HEK293 (cell line): ENCODE measurements around the gene ANAPC16.

Experiments used
- CTCF ChIA-PET: fragments of 350-600 bp; formaldehyde crosslinking; extraction: SDS; loops from one replicate; lab custom pipeline; 2021; ENCODE audit warnings: antibody characterized with exemption; lab: Yijun Ruan, JAX
- POLR2A ChIA-PET: fragments of 300-600 bp; formaldehyde crosslinking; extraction: SDS; loops from one replicate; lab custom pipeline; 2020; ENCODE audit warnings: antibody characterized with exemption, inconsistent platforms; lab: Yijun Ruan, JAX
- H3K27ac ChIP-seq: fragments of 200-500 bp; sonication (Bioruptor generic); 2 replicates; pipeline ENCODE4 v1.5.1; 2014; ENCODE audit warnings: low read depth, low read length, control low read depth, inconsistent platforms; ENCODE audit errors: extremely low read depth
- H3K36me3 ChIP-seq, 2 experiments: fragments of 200-500 bp in 1 of 2; sonication (Bioruptor generic) in 1 of 2; 1 replicate in 1 of 2; 2 replicates in 1 of 2; pipeline ENCODE4 v1.5.1; 2014 to 2017; ENCODE audit warnings: inconsistent platforms in 2 of 2, low read length in 2 of 2; ENCODE audit not compliant: control insufficient read depth in 2 of 2, insufficient read depth in 1 of 2
- H3K4me1 ChIP-seq: fragments of 200-500 bp; sonication (Bioruptor generic); 2 replicates; pipeline ENCODE4 v1.5.1; 2014; ENCODE audit warnings: mild to moderate bottlenecking, low read length, inconsistent platforms; ENCODE audit not compliant: control insufficient read depth, insufficient read depth
- H3K4me3 ChIP-seq: 2 replicates; pipeline ENCODE4 v1.5.1; 2011; ENCODE audit warnings: low read depth, mild to moderate bottlenecking, control low read depth, low read length, moderate library complexity
- H3K9me3 ChIP-seq: fragments of 200-500 bp; sonication (Bioruptor generic); 2 replicates; pipeline ENCODE4 v1.5.1; 2014; ENCODE audit warnings: low read depth, low read length, inconsistent platforms; ENCODE audit not compliant: control insufficient read depth, insufficient read depth
- BCL11B ChIP-seq: fragments of 450-650 bp; formaldehyde crosslinking; IDR thresholded peaks from 2 replicates; pipeline ENCODE4 v1.5.1; 2016; ENCODE audit warnings: low read depth, missing biosample characterization, missing genetic modification characterization
- EGR2 ChIP-seq: fragments of 450-650 bp; formaldehyde crosslinking; IDR thresholded peaks from 2 replicates; pipeline ENCODE4 v1.5.1; 2016; ENCODE audit warnings: low read depth, missing biosample characterization, missing genetic modification characterization
- IKZF3 ChIP-seq: fragments of 450-650 bp; IDR thresholded peaks from 2 replicates; pipeline ENCODE4 v1.5.0; 2018; ENCODE audit warnings: missing biosample characterization, mild to moderate bottlenecking, missing genetic modification characterization, moderate library complexity
- PRDM1 ChIP-seq: fragments of 450-650 bp; formaldehyde crosslinking; IDR thresholded peaks from 2 replicates; pipeline ENCODE4; 2016; ENCODE audit warnings: missing biosample characterization, missing genetic modification characterization
- SCRT2 ChIP-seq: fragments of 450-650 bp; formaldehyde crosslinking; IDR thresholded peaks from 2 replicates; pipeline ENCODE4 v1.5.1; 2016; ENCODE audit warnings: missing biosample characterization, missing genetic modification characterization
- WT1 ChIP-seq: fragments of 450-650 bp; formaldehyde crosslinking; IDR thresholded peaks from 2 replicates; pipeline ENCODE4 v1.5.1; 2016; ENCODE audit warnings: missing biosample characterization, missing genetic modification characterization
- YY2 ChIP-seq: fragments of 450-650 bp; formaldehyde crosslinking; IDR thresholded peaks from 2 replicates; pipeline ENCODE4 v1.5.1; 2016; ENCODE audit warnings: missing biosample characterization, missing genetic modification characterization
- ZBTB1 ChIP-seq: fragments of 450-650 bp; formaldehyde crosslinking; IDR thresholded peaks from 2 replicates; pipeline ENCODE4 v1.5.1; 2016; ENCODE audit warnings: missing biosample characterization, missing genetic modification characterization
- ZBTB17 ChIP-seq: fragments of 450-650 bp; formaldehyde crosslinking; IDR thresholded peaks from 2 replicates; pipeline ENCODE4 v1.5.1; 2016; ENCODE audit warnings: missing biosample characterization, missing genetic modification characterization
- ZNF112 ChIP-seq: fragments of 450-650 bp; formaldehyde crosslinking; IDR thresholded peaks from 2 replicates; pipeline ENCODE4 v1.5.0; 2017; ENCODE audit warnings: missing biosample characterization, missing genetic modification characterization
- ZNF133 ChIP-seq: fragments of 450-650 bp; formaldehyde crosslinking; IDR thresholded peaks from 2 replicates; pipeline ENCODE4 v1.5.1; 2016; ENCODE audit warnings: missing biosample characterization, missing genetic modification characterization
- ZNF138 ChIP-seq: fragments of 450-650 bp; formaldehyde crosslinking; IDR thresholded peaks from 2 replicates; pipeline ENCODE4 v1.5.1; 2016; ENCODE audit warnings: missing biosample characterization, missing genetic modification characterization, borderline replicate concordance
- ZNF169 ChIP-seq: fragments of 450-650 bp; formaldehyde crosslinking; IDR thresholded peaks from 2 replicates; pipeline ENCODE4 v1.5.1; 2016; ENCODE audit warnings: missing biosample characterization, missing genetic modification characterization
- ZNF184 ChIP-seq: fragments of 450-650 bp; IDR thresholded peaks from 2 replicates; pipeline ENCODE4 v1.5.1; 2018; ENCODE audit warnings: missing biosample characterization, mild to moderate bottlenecking, missing genetic modification characterization
- ZNF202 ChIP-seq: fragments of 450-650 bp; formaldehyde crosslinking; IDR thresholded peaks from 2 replicates; pipeline ENCODE4 v1.5.1; 2016; ENCODE audit warnings: missing biosample characterization, missing genetic modification characterization, borderline replicate concordance
- ZNF223 ChIP-seq: fragments of 450-650 bp; formaldehyde crosslinking; IDR thresholded peaks from 2 replicates; pipeline ENCODE4 v1.5.1; 2016; ENCODE audit warnings: missing biosample characterization, missing genetic modification characterization
- ZNF350 ChIP-seq: fragments of 450-650 bp; formaldehyde crosslinking; IDR thresholded peaks from 2 replicates; pipeline ENCODE4 v1.5.0; 2017; ENCODE audit warnings: missing biosample characterization, mild to moderate bottlenecking, missing genetic modification characterization
- ZNF561 ChIP-seq: fragments of 450-650 bp; IDR thresholded peaks from 2 replicates; pipeline ENCODE4 v1.5.1; 2018; ENCODE audit warnings: missing biosample characterization, missing genetic modification characterization, borderline replicate concordance
- ZNF600 ChIP-seq: fragments of 450-650 bp; formaldehyde crosslinking; IDR thresholded peaks from 2 replicates; pipeline ENCODE4 v1.5.1; 2016; ENCODE audit warnings: missing biosample characterization, missing genetic modification characterization
- ZNF626 ChIP-seq: fragments of 450-650 bp; sonication (Bioruptor Pico); formaldehyde crosslinking; IDR thresholded peaks from 2 replicates; pipeline ENCODE4 v1.5.1; 2018; ENCODE audit warnings: missing biosample characterization, missing genetic modification characterization, inconsistent platforms
- ZNF654 ChIP-seq: fragments of 450-650 bp; formaldehyde crosslinking; IDR thresholded peaks from 2 replicates; pipeline ENCODE4 v1.5.1; 2016; ENCODE audit warnings: low read depth, missing biosample characterization, missing genetic modification characterization
- ZNF677 ChIP-seq: fragments of 450-650 bp; IDR thresholded peaks from 2 replicates; pipeline ENCODE4 v1.5.0; 2018; ENCODE audit warnings: missing biosample characterization, mild to moderate bottlenecking, missing genetic modification characterization, moderate library complexity
- ZNF768 ChIP-seq: fragments of 450-650 bp; formaldehyde crosslinking; IDR thresholded peaks from 2 replicates; pipeline ENCODE4 v1.5.1; 2018; ENCODE audit warnings: missing biosample characterization, mild to moderate bottlenecking, missing genetic modification characterization
- ZNF776 ChIP-seq: fragments of 450-650 bp; formaldehyde crosslinking; IDR thresholded peaks from 2 replicates; pipeline ENCODE4 v1.5.0; 2017; ENCODE audit warnings: missing biosample characterization, missing genetic modification characterization, borderline replicate concordance
- ZSCAN23 ChIP-seq: fragments of 450-650 bp; formaldehyde crosslinking; IDR thresholded peaks from 2 replicates; pipeline ENCODE4 v1.5.1; 2016; ENCODE audit warnings: missing biosample characterization, missing genetic modification characterization
- TF ChIP-seq, protein P1 (sequence below): fragments of 450-650 bp; formaldehyde crosslinking; IDR thresholded peaks from 2 replicates; pipeline ENCODE4 v1.5.1; 2016; ENCODE audit warnings: missing biosample characterization, missing genetic modification characterization
- TF ChIP-seq, protein P2 (sequence below): fragments of 450-650 bp; IDR thresholded peaks from 2 replicates; pipeline ENCODE4 v1.5.1; 2018; ENCODE audit warnings: missing biosample characterization, missing genetic modification characterization
- TF ChIP-seq, protein P3 (sequence below): fragments of 450-650 bp; formaldehyde crosslinking; IDR thresholded peaks from 2 replicates; pipeline ENCODE4 v1.5.1; 2016; ENCODE audit warnings: missing biosample characterization, missing genetic modification characterization, low read depth
- TF ChIP-seq, protein P4 (sequence below): fragments of 450-650 bp; formaldehyde crosslinking; optimal IDR thresholded peaks from 2 replicates; pipeline ENCODE3; 2016; ENCODE audit warnings: missing biosample characterization, mild to moderate bottlenecking, missing genetic modification characterization

ANAPC16 gene

DNA sequence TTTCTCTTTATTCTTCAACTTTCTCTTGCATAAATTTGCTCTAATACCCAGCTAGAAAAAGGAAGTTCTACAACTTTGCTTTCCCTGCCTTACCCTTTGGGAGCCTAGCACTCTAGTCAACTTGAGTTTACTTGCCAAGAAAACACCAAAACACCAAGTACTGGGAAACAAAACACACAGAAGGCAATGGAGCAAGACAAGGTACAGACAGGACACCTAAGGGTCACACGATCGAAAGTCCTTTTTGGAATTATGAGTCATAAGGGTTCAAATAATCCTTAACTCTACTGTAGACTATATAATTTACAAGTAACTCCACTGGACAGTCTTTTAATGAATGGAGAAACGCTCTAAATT lies 42.6 kb upstream of the ANAPC16 start:
- ChIA-PET CTCF (no interaction called here), POLR2A (interaction anchor here (1.0 to 2.5 kb wide), 6 partner anchors 14 to 159 kb away, joined by 3 to 16 read pairs (median 5); partner anchors contain the start of gene DDIT4)
- Histone ChIP-seq H3K4me1 (peaks cover 17% of the 10 kb centered on the region), H3K4me3 (no peak overlapping the region), H3K36me3 (no peaks in the 10 kb centered on the region), H3K9me3 (no peaks in the 10 kb centered on the region), H3K27ac (peak overlapping the region; percentile 81)
- TF ChIP-seq EGR2 (no peak), ZNF677 (tag by site-specific recombination) (no peak), ZNF561 (tag by site-specific recombination) (no peak), PRDM1 (tag by site-specific recombination) (peak; percentile 71; the same call in 1 of the 2 replicates)

DNA sequence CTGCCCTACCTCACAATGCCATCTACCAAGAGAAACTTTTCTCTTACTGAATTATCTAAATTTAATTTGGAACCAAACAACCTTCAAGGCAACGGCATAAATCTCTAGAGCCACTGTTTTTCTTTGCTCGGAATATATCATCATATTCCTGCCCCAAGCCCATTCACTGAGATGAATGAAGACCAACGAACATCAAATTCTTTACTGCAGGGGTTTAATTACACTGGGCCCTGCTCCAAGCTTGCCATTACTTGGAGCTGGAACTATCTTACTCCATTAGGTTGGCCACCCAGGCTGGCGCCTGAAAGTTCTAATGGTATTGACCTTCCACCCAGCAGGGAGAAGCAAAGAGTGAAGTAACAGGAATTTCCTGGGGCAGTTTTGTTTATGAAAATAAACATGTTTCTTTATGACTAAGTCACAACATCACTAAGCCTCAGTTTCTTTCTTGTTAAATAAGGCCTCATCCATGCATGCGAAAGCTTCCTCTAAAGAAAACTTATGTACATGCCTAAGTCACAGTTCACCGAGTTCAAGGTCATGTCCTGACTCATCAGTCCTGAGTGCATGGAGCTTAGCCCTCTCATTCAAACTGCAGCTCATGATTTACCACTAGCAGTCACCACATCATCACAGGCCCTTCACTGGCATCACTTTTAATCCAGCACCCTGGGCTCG lies 42.1 kb upstream of the ANAPC16 start:
- Histone ChIP-seq H3K9me3 (no peaks in the 10 kb centered on the region), H3K4me1 (peaks cover 17% of the 10 kb centered on the region), H3K4me3 (no peak overlapping the region), H3K36me3 (peaks cover 0 to 4% of the 10 kb centered on the region in 2 experiments; a peak in 1 of 3 replicates), H3K27ac (peak overlapping the region; percentile 81)
- CTCF ChIA-PET: interaction anchor here (0.7 to 1.6 kb wide), 7 partner anchors 26 to 1950 kb away, joined by 3 to 4 read pairs (median 3); no protein-coding TSS in a partner anchor
- POLR2A ChIA-PET: interaction anchor here (1.0 to 2.5 kb wide), 7 partner anchors 15 to 158 kb away, joined by 3 to 16 read pairs (median 5); partner anchors contain the start of gene DDIT4
- TF ChIP-seq, protein P1, sequence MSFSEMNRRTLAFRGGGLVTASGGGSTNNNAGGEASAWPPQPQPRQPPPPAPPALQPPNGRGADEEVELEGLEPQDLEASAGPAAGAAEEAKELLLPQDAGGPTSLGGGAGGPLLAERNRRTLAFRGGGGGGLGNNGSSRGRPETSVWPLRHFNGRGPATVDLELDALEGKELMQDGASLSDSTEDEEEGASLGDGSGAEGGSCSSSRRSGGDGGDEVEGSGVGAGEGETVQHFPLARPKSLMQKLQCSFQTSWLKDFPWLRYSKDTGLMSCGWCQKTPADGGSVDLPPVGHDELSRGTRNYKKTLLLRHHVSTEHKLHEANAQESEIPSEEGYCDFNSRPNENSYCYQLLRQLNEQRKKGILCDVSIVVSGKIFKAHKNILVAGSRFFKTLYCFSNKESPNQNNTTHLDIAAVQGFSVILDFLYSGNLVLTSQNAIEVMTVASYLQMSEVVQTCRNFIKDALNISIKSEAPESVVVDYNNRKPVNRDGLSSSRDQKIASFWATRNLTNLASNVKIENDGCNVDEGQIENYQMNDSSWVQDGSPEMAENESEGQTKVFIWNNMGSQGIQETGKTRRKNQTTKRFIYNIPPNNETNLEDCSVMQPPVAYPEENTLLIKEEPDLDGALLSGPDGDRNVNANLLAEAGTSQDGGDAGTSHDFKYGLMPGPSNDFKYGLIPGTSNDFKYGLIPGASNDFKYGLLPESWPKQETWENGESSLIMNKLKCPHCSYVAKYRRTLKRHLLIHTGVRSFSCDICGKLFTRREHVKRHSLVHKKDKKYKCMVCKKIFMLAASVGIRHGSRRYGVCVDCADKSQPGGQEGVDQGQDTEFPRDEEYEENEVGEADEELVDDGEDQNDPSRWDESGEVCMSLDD: no peak
- TF ChIP-seq ZNF768 (tag by site-specific recombination) (no peak), ZNF776 (tag by site-specific recombination) (no peak), ZNF600 (tag by site-specific recombination) (peak; percentile 74), ZNF169 (tag by site-specific recombination) (no peak), ZBTB17 (tag by site-specific recombination) (peak; percentile 62), YY2 (no peak), ZNF223 (tag by site-specific recombination) (no peak), ZNF654 (tag by site-specific recombination) (no peak), BCL11B (no peak), ZSCAN23 (tag by site-specific recombination) (0 out of 2 replicates have a peak, but pooled peaks have one; percentile 35), WT1 (tag by site-specific recombination) (peak; percentile 60), ZNF138 (tag by site-specific recombination) (no peak), IKZF3 (tag by site-specific recombination) (peak; percentile 88), ZNF350 (tag by site-specific recombination) (no peak), SCRT2 (tag by site-specific recombination) (no peak), ZBTB1 (tag by site-specific recombination) (no peak), ZNF112 (tag by site-specific recombination) (no peak), ZNF626 (tag by site-specific recombination) (no peak), PRDM1 (tag by site-specific recombination) (no peak), ZNF202 (tag by site-specific recombination) (no peak), ZNF184 (tag by site-specific recombination) (peak; percentile 73), ZNF133 (tag by site-specific recombination) (no peak)
- TF ChIP-seq, protein P2, sequence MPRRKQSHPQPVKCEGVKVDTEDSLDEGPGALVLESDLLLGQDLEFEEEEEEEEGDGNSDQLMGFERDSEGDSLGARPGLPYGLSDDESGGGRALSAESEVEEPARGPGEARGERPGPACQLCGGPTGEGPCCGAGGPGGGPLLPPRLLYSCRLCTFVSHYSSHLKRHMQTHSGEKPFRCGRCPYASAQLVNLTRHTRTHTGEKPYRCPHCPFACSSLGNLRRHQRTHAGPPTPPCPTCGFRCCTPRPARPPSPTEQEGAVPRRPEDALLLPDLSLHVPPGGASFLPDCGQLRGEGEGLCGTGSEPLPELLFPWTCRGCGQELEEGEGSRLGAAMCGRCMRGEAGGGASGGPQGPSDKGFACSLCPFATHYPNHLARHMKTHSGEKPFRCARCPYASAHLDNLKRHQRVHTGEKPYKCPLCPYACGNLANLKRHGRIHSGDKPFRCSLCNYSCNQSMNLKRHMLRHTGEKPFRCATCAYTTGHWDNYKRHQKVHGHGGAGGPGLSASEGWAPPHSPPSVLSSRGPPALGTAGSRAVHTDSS (tag by site-specific recombination): peak; percentile 25; the same call in 1 of the 2 replicates
- TF ChIP-seq, protein P3, sequence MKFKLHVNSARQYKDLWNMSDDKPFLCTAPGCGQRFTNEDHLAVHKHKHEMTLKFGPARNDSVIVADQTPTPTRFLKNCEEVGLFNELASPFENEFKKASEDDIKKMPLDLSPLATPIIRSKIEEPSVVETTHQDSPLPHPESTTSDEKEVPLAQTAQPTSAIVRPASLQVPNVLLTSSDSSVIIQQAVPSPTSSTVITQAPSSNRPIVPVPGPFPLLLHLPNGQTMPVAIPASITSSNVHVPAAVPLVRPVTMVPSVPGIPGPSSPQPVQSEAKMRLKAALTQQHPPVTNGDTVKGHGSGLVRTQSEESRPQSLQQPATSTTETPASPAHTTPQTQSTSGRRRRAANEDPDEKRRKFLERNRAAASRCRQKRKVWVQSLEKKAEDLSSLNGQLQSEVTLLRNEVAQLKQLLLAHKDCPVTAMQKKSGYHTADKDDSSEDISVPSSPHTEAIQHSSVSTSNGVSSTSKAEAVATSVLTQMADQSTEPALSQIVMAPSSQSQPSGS (tag by site-specific recombination): no peak
- TF ChIP-seq, protein P4, sequence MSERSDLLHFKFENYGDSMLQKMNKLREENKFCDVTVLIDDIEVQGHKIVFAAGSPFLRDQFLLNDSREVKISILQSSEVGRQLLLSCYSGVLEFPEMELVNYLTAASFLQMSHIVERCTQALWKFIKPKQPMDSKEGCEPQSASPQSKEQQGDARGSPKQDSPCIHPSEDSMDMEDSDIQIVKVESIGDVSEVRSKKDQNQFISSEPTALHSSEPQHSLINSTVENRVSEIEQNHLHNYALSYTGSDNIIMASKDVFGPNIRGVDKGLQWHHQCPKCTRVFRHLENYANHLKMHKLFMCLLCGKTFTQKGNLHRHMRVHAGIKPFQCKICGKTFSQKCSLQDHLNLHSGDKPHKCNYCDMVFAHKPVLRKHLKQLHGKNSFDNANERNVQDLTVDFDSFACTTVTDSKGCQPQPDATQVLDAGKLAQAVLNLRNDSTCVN (tag by site-specific recombination): no peak
